Measurements from ENCODE around the gene GP1BB. TPM values are rescaled to one million over a fixed set of nuclear protein-coding genes. Genes with fewer than 3 reads are reported as not detected.

Gene GP1BB
- polyA plus RNA-seq = 40.7 and 42.0 TPM in 2 replicates
- 19.1 and 26.8 TPM in 2 replicates for polyA minus RNA-seq

GRCh38 chr22:19723232-19723982, at the start of gene GP1BB:
GP1BB (plus strand) TSS chr22:19723539; CDS start chr22:19723570, 31 bp downstream.
- TF ChIP-seq CTCF (IDR thresholded peaks at IDR 0.05; ENCODE audit: poor library complexity, severe bottlenecking) (no peak), RAD21 (conservative IDR thresholded peaks at IDR 0.05) (no peak), MXI1 (conservative IDR thresholded peaks at IDR 0.05; ENCODE audit: poor library complexity, severe bottlenecking) (no peak), REST (IDR thresholded peaks at IDR 0.05; ENCODE audit: borderline replicate concordance) (peak; percentile 45), POLR2AphosphoS5 (IDR thresholded peaks at IDR 0.05) (peak; percentile 44), EZH2 (IDR thresholded peaks at IDR 0.05; ENCODE audit: borderline replicate concordance, insufficient read depth, low read length, poor library complexity, severe bottlenecking) (no peak), EP300 (conservative IDR thresholded peaks at IDR 0.05; ENCODE audit: poor library complexity, severe bottlenecking) (no peak)
- no peaks in the 10 kb centered on the region for H3F3A ChIP-seq (ENCODE audit: insufficient read depth, low read length, poor library complexity, severe bottlenecking)
- no peak within 1 kb of the TSS for H3K9ac ChIP-seq (ENCODE audit: low read length)
- H2AFZ ChIP-seq (ENCODE audit: low read depth, low read length) = no peak within 1 kb of the TSS
- H4K20me1 ChIP-seq (ENCODE audit: insufficient read depth) = peaks cover 48% of the 10 kb centered on the region
- no peak within 1 kb of the TSS for H3K4me2 ChIP-seq (ENCODE audit: low read length)
- peaks cover 95% of the 10 kb centered on the region for H3K27me3 ChIP-seq (ENCODE audit: insufficient read depth, low read depth, low read length)
- H3K9me2 ChIP-seq (ENCODE audit: insufficient read depth, low read length) = no peaks in the 10 kb centered on the region
- peaks cover 14% of the 10 kb centered on the region for H3K36me3 ChIP-seq (ENCODE audit: insufficient read depth, low read length)
- H3K27ac ChIP-seq (ENCODE audit: low read length) = no peak within 1 kb of the TSS
- no peaks in the 10 kb centered on the region for H3K9me3 ChIP-seq (ENCODE audit: low read length)
- peak within 1 kb of the TSS; percentile 42 for H3K4me3 ChIP-seq (ENCODE audit: low read length)
- no peaks in the 10 kb centered on the region for H3K79me2 ChIP-seq (replicated peaks; ENCODE audit: insufficient read depth, low read length)

GRCh38 chr22:19673660-19674059, 49.7 kb upstream of the GP1BB start:
- Histone ChIP-seq H3F3A (ENCODE audit: insufficient read depth, low read length, poor library complexity, severe bottlenecking) (no peaks in the 10 kb centered on the region), H3K27me3 (ENCODE audit: insufficient read depth, low read depth, low read length) (no peaks in the 10 kb centered on the region), H4K20me1 (ENCODE audit: insufficient read depth) (no peaks in the 10 kb centered on the region), H2AFZ (ENCODE audit: low read depth, low read length) (no peak overlapping the region), H3K9me3 (ENCODE audit: low read length) (no peaks in the 10 kb centered on the region), H3K9me2 (ENCODE audit: insufficient read depth, low read length) (no peaks in the 10 kb centered on the region), H3K27ac (ENCODE audit: low read length) (no peak overlapping the region), H3K4me2 (ENCODE audit: low read length) (no peak overlapping the region), H3K79me2 (replicated peaks; ENCODE audit: insufficient read depth, low read length) (no peaks in the 10 kb centered on the region), H3K9ac (ENCODE audit: low read length) (no peak overlapping the region), H3K36me3 (ENCODE audit: insufficient read depth, low read length) (no peaks in the 10 kb centered on the region), H3K4me3 (ENCODE audit: low read length) (no peak overlapping the region)
- no peak for TF ChIP-seq EZH2 (IDR thresholded peaks at IDR 0.05; ENCODE audit: borderline replicate concordance, insufficient read depth, low read length, poor library complexity, severe bottlenecking)
- no peak for TF ChIP-seq RAD21 (conservative IDR thresholded peaks at IDR 0.05)
- TF ChIP-seq SMC3 (conservative IDR thresholded peaks at IDR 0.05; ENCODE audit: poor library complexity) = no peak
- no peak for TF ChIP-seq TAF1 (IDR thresholded peaks at IDR 0.05; ENCODE audit: low read depth)
